Caki2 (cell line): ENCODE results near the gene CSAD. TPM values are rescaled to one million over a fixed set of nuclear protein-coding genes. Genes with fewer than 3 reads are reported as not detected.

Experiments
- DNase-seq: peaks from one replicate; pipeline ENCODE4 v3.0.0-alpha.2; 2015; ENCODE audit warnings: low read depth
- in situ Hi-C: cut with HindIII; loops from 2 replicates; pipeline ENCODE4 v1.10.0; 2016; ENCODE audit warnings: low sequenced_read_pairs, low pct_unique_long_range_greater_than_20kb, mixed read lengths
- total RNA-seq: library from RNA; depleted of rRNA; stranded (reverse); fragments of >200 nt; shearing (Covaris generic); gene quantifications from 2 replicates; pipeline ENCODE4 v1.2.3, GENCODE V29; 2014; ENCODE audit warnings: low replicate concordance; rRNA removed

Gene CSAD
- 2.5 and 3.6 TPM in 2 replicates for total RNA-seq

DNA sequence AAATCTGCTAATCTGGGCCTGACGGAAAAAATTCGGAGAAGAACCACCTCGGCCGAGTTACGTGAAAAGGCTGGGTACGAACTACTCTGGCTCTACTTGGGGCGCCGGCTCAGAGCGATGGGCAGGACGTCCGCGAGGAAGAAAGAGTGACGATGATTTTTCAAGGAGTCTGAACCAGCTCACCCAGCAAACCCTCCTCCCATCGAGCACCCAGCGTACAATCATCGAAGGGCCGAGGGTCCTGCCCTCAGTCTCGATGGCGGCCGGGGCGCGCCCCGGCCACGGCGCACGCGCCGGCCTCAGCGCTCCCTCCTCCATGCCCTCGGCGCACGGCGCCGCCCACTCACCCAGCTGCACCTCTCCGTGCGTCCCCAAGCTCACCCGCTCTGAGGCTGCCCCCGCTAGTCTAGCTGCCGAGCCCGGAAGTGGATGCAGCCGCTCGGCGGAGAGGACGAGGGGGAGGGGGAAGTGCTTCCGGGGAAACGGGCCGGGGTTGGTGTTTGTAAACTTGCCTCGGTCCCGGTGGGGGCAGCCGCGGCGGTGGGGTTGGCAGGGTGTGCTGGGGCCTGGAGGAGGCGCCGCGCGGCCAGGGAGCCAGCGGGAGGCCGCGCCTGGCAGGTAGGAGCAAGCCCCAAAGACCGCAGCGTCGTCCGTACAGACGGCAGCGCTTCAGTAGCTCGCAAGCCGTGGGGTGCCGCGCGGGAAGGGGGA, at the start of gene CSAD, which contains the start of gene ZNF740:
Gene CSAD, minus strand, starts transcription at position 706 of the 711 bp plus-strand sequence. CDS start 7,455 bp downstream, outside the sequence.
Gene ZNF740, plus strand, starts transcription at position 503 of the 711 bp plus-strand sequence. CDS start 1,262 bp downstream, outside the sequence.
- in situ Hi-C loops = no loop called here
- peak; percentile 100 for DNase-seq

GRCh38 chr12:53230108-53230845, 49.6 kb upstream of the CSAD start:
- in situ Hi-C loops = no loop called here
- DNase-seq = no peak

GRCh38 chr12:53229454-53229853, 48.7 kb upstream of the CSAD start:
- no peak for DNase-seq
- in situ Hi-C loops = no loop called here

DNA sequence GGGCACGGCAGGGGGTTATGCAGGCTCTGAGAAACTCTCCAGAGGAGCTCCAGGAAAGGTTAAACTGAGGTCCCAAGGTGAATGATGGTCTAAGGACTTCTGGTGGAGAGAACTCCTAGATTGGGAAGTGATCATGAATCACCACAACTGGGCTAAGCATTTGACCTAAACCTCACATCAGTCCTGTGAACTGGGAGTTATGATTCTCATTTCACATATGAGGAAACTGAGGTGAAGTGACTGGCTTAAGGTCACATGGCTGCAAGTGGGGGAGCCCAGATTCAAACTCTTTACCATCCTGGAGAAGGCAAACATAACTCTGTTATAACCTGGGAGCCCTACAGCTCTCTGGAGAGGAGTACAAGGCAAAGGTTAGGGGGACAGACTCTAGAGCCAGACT, 47.1 kb upstream of the CSAD start:
- DNase-seq = no peak
- in situ Hi-C loops = no loop called here

DNA sequence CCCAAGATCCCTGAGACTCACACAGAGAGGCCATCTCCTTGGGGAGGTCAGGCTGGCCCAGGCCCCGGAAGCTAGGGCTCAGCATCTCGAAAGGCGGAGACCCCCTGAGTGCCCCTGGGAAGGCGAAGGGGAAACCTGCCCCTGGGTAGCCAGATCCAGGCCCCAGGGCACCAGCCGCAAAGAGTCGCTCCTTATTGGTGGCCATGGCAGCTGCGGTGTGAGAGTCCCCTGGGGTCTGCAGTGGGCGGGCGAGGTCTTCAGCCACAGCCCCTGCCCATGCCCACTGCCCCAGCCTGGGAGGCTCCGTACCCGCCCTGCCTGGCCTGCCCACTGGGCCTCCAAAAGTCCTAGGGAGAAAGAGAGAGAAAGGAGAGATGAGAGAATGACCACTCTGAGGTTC, 46.6 kb upstream of the CSAD start:
- in situ Hi-C loops = no loop called here
- DNase-seq = no peak

DNA sequence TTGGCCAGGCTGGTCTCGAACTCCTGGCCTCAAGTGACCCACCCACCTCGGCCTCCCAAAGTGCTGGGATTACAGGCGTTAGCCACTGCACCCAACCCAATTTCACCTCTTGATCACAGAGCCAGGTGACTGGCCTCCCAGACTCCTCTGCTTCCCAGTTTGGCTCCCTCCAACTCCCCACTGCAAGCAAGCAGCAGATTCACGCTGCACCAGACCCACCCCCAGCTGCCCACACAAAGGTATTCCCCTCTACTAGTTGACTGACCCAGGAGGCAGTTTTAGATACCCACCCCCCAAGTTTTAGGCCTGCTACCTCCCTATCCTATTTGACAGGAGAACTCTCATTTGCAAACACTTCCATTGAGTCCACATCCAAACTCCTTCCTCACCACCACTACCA, 46.1 kb upstream of the CSAD start:
- in situ Hi-C loops = no loop called here
- DNase-seq = no peak

GRCh38 chr12:53225635-53226424, 45.1 kb upstream of the CSAD start:
- in situ Hi-C loops = no loop called here
- DNase-seq = no peak

- in situ Hi-C loops = no loop called here
- no peak for DNase-seq
Observed at GRCh38 chr12:53224897-53225634, 44.3 kb upstream of the CSAD start.

DNA sequence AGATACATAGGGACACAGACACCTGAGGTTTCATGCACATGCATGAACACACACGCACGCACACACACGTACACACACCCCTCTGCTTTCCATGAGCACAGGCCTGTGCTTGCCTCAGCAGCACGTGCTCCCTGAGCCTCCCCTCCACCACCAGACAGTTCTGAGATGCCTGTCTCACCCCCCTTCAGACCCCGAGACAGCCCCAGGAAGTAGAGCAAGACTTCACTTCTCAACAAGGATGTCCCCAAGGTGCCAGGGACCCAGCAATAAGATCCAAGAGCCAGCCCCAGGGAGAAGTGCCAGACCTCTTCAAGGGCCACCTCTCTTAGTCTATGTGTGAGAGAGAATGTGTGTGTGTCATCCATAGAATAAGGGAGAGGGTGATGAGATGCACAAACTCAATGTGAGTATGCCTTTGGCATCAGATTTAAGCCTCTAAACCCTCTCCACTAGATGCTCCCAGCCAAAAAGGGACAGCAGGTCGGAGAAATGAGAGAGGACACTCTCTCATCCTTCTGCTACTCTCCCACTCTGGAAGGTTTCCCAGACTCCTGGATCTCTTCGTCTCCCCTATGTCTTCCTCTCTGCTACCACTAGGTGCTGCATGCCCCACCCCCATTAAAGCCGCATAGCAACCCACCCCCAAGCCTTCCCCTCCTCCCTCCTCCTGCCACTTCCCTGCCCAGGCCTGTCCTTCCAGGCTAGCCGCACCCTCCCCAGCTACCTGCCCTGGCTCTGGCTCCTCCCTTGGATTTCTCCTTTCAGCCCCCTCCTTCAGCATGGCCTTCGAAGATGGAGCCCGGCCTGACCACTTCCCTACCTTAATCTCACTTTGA, 43.6 kb upstream of the CSAD start:
- in situ Hi-C loops = no loop called here
- DNase-seq = no peak

DNA sequence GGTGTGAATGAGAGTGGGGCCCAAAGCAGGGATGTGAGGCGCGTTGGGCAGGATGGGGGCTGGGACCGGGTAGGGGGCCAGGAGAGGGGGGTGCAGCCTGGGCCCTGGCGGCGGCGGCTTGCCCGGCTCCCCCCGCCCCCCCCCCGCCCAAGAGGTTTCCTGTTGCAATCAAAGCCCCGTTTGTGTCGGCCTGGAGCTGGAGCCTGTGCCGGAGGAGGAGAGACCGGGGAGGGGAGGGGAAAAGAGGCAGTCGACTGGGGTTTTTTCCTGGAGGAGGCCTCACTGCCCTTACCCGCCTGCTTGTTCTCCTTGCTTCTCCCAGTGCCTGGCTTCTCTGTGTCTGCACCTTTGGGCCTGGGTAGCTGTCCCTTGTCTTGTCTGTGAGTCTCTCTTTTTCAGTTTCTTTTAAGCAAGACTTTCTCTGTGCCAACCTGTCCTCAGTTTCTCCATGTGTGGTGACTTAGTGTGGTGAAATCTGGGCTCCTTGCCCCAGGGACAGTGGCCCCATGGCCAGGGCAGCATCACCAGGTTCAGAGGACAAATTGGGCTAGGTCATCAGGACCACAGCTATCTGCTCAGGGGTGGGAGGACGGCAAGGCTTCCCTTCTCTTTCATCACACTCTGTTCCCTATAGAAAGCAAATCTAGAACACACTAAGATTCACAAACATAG, 42.8 kb upstream of the CSAD start:
- in situ Hi-C loops = no loop called here
- DNase-seq = no peak

GRCh38 chr12:53222806-53223261, 42.1 kb upstream of the CSAD start:
- in situ Hi-C loops = no loop called here

DNA sequence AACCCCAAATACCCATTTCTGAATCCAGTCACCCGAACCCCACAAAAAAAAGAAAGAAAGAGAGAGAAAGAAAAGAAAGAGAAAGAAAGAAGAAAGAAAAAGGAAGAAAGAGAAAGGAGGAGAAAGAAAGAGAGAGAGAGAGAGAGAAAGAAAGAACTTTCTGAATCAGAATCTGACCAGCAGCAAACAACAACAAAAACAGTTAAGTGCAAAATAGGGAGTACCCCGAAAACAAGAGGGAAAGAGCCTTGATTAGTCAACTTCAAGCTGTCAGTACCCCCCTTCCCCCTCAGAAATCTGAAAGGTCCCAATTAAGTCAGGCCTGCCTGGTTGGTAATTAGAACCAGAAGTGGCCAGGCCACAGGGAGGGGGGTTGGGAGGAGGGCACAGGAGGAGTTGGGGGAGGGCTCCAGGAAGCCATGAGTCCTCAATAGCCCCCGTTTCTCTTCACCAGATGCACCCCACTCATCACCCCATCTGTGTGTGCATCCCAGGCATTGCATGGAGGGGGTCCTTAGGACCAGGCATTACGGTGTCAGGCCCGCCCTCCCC, 41.5 kb upstream of the CSAD start:
- in situ Hi-C loops = no loop called here
- no peak for DNase-seq

More at GRCh38 chr12:53222806-53223261, 42.1 kb upstream of the CSAD start:
- DNase-seq = no peak

DNA sequence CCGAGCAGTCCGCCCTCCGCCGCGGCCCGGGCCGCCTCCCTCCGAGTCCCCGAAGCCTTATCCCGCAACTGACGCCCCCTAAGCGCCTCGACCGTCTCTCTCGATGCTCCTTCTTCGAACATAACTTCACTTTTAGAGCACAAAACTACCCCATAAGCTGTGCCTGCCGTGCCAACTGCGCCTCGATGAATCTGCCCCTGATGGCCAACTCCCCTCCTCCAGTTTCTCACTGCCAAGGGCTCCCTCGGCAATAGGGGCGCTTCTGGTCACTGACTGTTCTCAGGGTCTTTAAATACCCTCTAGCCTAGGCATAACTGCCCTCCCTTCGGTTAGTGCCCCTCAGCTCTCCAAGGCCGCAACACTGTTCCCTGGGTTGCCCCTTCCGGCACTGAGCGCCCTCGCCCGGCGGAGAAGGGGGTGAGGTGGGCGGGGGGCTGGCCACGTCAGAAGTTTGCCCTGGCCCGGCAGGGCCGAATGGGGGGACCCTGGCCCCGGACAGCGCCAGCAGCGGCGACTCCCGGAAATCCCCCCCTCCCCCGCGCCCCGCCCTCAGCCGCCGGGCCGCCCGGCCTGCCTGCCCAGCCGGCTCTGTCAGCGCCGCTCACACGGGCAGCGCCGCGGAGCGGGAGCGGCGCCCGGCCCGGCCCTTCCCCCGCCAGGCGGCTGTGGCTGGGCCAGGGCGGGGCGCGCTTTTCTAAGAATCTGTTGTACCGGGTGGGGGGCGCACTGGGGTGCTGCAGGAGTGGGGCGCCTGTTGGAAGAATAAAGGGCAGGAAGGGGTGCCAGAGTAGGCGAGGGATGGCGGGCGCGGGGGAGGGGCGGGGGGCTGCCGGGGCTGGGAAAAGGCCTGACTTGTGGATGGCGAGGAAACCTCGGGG, 40.7 kb upstream of the CSAD start:
- DNase-seq = peak; percentile 79
- in situ Hi-C loops = no loop called here

GRCh38 chr12:53220694-53221202, 40.0 kb upstream of the CSAD start:
- peak; percentile 99 for DNase-seq
- in situ Hi-C loops = no loop called here

- in situ Hi-C loops = loop anchor here (10.0 kb wide), 1 partner anchor 75 kb away; the partner anchor contains the start of genes MYG1 and PFDN5
- no peak for DNase-seq
Observed at GRCh38 chr12:53219956-53220693, 39.4 kb upstream of the CSAD start.
